GM21390 (cell line): ENCODE measurements around the gene KDM4B.

ENCODE experiments used
- ATAC-seq: cut with Tn5 transposase; IDR thresholded peaks from one replicate; pipeline ENCODE4 v1.9.1; 2021; ENCODE audit not compliant: unreplicated experiment

KDM4B gene

GRCh38 chr19:5048727-5049553, 80.0 kb downstream of the KDM4B start:
- ATAC-seq: no peak

- no peak for ATAC-seq
Observed at GRCh38 chr19:5049561-5049960, 80.6 kb downstream of the KDM4B start.

- no peak for ATAC-seq
Observed at GRCh38 chr19:5050067-5050656, 81.2 kb downstream of the KDM4B start.

GRCh38 chr19:5050905-5051304, 82.0 kb downstream of the KDM4B start:
- ATAC-seq: no peak

GRCh38 chr19:5051619-5052018, 82.7 kb downstream of the KDM4B start:
- no peak for ATAC-seq

- ATAC-seq: no peak
Observed at GRCh38 chr19:5052515-5052914, 83.6 kb downstream of the KDM4B start.

- ATAC-seq: no peak
Observed at GRCh38 chr19:5052945-5053485, 84.1 kb downstream of the KDM4B start.

GRCh38 chr19:5053661-5054060, 84.7 kb downstream of the KDM4B start:
- no peak for ATAC-seq

- ATAC-seq: no peak
Observed at GRCh38 chr19:5054551-5055456, 85.9 kb downstream of the KDM4B start.

GRCh38 chr19:5055457-5055776, 86.5 kb downstream of the KDM4B start:
- no peak for ATAC-seq

- ATAC-seq: no peak
Observed at GRCh38 chr19:5057860-5058259, 88.9 kb downstream of the KDM4B start.

GRCh38 chr19:5058521-5059212, 89.8 kb downstream of the KDM4B start:
- no peak for ATAC-seq

GRCh38 chr19:5059213-5059574, 90.3 kb downstream of the KDM4B start:
- ATAC-seq: no peak

- ATAC-seq: no peak
Observed at GRCh38 chr19:5059793-5060192, 90.9 kb downstream of the KDM4B start.

GRCh38 chr19:5062195-5062594, 93.3 kb downstream of the KDM4B start:
- ATAC-seq: no peak

- ATAC-seq: no peak
Observed at GRCh38 chr19:5062799-5063198, 93.9 kb downstream of the KDM4B start.

GRCh38 chr19:5063873-5064645, 95.1 kb downstream of the KDM4B start:
- ATAC-seq: no peak

- ATAC-seq: no peak
Observed at GRCh38 chr19:5064896-5065295, 96.0 kb downstream of the KDM4B start.

GRCh38 chr19:5065663-5066093, 96.8 kb downstream of the KDM4B start:
- ATAC-seq: no peak

- ATAC-seq: no peak
Observed at GRCh38 chr19:5066768-5067167, 97.9 kb downstream of the KDM4B start.
